Measurements from ENCODE around the gene GJA3.
A peak's percentile ranks its signal among the peaks of the same experiment; 100 is the strongest.

GJA3 gene

DNA sequence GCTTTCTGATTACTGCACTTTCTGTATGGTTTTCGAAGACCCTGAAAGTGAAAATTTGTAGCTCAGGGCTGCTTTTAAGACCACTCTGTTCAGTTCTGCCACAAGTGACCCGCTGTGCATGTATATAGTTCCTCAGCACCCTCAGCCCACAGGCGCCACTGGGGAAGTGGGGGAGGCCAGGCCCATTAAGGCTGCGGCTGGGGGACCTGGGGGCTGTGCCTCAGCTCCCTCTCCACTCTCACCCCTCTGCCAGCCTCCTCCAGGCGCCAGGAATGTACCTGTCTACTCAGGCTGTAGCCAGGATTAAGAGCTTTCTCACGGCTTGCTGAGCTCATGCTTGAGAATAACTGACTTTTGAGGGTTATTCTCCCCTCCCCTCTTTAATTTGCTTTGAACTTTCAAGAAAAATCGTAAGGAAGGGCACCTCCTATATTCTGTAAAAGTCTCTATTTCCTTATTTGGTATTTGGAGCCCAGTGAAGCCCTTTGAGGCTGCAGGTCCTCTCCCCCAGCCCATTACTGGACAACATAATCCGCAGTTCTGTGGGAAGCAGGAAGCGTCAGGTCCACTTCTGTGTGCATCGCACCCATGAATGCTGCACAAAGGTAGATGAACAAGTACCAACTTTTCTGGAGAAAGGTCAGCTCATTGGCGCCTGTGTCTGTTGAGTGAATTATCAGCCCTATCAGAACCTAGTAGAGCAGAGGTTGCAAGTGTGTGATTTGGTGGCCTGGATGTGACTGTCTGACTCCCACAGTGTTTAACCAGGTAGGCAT lies 29.6 kb downstream of the GJA3 start:
- DNase-seq (ENCODE audit: low read depth) = no peak
- no peak overlapping the region for H3K4me3 ChIP-seq (ENCODE audit: low read depth, low read length)

- no peak for DNase-seq (ENCODE audit: low read depth)
- no peak overlapping the region for H3K4me3 ChIP-seq (ENCODE audit: low read depth, low read length)
These were observed 30.2 kb downstream of the GJA3 start for GRCh38 chr13:20130652-20131051.

DNA sequence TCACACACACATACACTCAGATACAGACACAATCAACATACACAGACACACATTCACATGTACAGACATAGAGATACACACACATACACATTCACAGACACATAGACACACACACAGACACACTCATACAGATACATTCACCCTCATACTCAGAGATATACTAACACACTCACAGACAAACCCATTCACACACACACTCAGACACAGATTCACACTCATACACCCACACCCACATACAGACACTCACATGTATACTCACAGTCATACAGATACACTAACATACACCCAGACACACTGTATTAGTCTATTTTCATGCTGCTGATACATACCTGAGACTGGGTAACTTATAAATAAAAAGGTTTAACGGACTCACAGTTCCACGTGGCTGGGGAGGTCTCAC lies 30.8 kb downstream of the GJA3 start:
- no peak overlapping the region for H3K4me3 ChIP-seq (ENCODE audit: low read depth, low read length)
- no peak for DNase-seq (ENCODE audit: low read depth)

GRCh38 chr13:20129076-20129475 lies 31.8 kb downstream of the GJA3 start:
- no peak for DNase-seq (ENCODE audit: low read depth)
- H3K4me3 ChIP-seq (ENCODE audit: low read depth, low read length) = no peak overlapping the region

DNA sequence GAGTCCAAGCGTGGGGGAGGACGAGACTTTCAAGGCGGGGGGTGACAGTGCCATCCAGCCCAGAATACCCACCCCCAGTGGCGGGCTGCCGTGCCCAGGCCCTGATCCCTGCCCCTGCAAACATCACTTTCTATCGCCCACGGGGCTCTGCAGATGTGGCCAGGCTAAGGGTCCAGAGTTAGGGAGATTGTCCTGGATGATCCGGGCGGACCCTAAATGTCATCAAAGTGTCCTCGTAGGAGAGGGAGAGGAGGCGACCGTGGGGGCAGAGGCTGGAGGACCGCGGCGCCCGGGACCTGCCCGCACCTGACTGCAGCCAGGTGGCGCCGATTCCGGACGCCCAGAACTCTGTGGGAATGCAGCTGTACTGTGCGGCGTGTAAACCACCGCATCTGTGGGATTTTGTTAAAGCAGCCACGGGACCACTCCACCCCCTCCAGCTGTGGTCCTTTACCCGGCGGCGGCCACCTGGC lies 32.4 kb downstream of the GJA3 start:
- no peak for DNase-seq (ENCODE audit: low read depth)
- H3K4me3 ChIP-seq (ENCODE audit: low read depth, low read length) = peak overlapping the region; percentile 44

GRCh38 chr13:20127562-20128458 lies 33.0 kb downstream of the GJA3 start:
- no peak for DNase-seq (ENCODE audit: low read depth)
- peak overlapping the region; percentile 44 for H3K4me3 ChIP-seq (ENCODE audit: low read depth, low read length)

DNA sequence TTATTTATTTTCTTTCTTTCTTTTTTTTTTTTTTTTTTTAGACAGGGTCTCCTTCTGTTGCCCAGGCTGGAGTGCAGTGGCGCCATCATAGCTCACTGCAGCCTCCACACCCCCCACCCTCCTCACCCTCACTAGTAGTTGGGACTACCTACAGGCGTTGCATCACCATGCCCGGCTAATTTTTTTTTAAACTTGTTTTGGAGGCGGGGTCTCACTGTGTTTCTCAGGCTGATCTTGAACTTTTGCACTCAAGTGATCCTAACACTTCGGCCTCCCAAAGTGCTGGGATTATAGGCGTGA lies 33.6 kb downstream of the GJA3 start:
- H3K4me3 ChIP-seq (ENCODE audit: low read depth, low read length) = peak overlapping the region; percentile 44
- no peak for DNase-seq (ENCODE audit: low read depth)

- no peak for DNase-seq (ENCODE audit: low read depth)
- H3K4me3 ChIP-seq (ENCODE audit: low read depth, low read length) = no peak overlapping the region
These were observed 34.2 kb downstream of the GJA3 start for GRCh38 chr13:20126541-20127261.

GRCh38 chr13:20125783-20126165 lies 35.1 kb downstream of the GJA3 start:
- H3K4me3 ChIP-seq (ENCODE audit: low read depth, low read length) = no peak overlapping the region
- DNase-seq (ENCODE audit: low read depth) = no peak

GRCh38 chr13:20125129-20125782 lies 35.6 kb downstream of the GJA3 start:
- no peak overlapping the region for H3K4me3 ChIP-seq (ENCODE audit: low read depth, low read length)
- DNase-seq (ENCODE audit: low read depth) = no peak

DNA sequence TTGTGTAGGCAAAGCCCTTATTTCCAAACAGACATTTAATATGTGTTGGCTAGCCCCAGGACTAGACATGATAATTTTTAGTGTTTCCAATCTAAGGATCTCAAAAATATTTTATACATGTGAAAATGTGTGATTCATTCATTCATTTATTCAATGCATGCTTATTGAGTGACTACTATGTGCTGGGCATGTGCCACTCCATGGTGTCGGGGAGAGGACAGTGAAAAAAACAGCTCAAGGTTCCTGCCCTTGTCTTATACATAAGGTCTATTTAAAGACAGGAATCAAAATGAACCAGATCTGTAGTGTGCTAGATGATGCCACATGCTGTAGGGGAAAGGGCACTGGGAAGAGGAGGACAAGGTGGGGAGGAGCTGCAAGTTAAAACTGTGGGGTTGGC lies 36.5 kb downstream of the GJA3 start:
- DNase-seq (ENCODE audit: low read depth) = no peak
- H3K4me3 ChIP-seq (ENCODE audit: low read depth, low read length) = no peak overlapping the region

DNA sequence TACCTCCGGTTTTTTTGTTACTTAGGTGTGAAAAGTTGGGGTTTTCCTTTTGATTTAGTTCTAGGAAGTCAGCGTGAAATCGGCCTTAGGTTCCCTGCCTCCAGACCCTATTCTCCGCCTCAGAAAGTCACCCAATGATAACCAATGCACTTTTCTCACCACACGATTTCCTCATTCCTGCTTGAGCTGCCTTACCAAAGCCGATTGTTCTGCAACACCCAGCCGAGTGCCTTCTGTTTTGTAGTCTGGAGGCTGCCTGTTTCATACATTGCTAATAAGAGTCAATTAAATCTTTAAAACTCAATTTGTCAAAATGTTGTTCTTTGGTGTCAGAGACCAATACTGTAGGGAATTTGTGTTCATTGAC lies 39.7 kb downstream of the GJA3 start:
- H3K4me3 ChIP-seq (ENCODE audit: low read depth, low read length) = peak overlapping the region; percentile 35
- DNase-seq (ENCODE audit: low read depth) = no peak

GRCh38 chr13:20119960-20120359 lies 40.9 kb downstream of the GJA3 start:
- no peak for DNase-seq (ENCODE audit: low read depth)
- peak overlapping the region; percentile 35 for H3K4me3 ChIP-seq (ENCODE audit: low read depth, low read length)

DNA sequence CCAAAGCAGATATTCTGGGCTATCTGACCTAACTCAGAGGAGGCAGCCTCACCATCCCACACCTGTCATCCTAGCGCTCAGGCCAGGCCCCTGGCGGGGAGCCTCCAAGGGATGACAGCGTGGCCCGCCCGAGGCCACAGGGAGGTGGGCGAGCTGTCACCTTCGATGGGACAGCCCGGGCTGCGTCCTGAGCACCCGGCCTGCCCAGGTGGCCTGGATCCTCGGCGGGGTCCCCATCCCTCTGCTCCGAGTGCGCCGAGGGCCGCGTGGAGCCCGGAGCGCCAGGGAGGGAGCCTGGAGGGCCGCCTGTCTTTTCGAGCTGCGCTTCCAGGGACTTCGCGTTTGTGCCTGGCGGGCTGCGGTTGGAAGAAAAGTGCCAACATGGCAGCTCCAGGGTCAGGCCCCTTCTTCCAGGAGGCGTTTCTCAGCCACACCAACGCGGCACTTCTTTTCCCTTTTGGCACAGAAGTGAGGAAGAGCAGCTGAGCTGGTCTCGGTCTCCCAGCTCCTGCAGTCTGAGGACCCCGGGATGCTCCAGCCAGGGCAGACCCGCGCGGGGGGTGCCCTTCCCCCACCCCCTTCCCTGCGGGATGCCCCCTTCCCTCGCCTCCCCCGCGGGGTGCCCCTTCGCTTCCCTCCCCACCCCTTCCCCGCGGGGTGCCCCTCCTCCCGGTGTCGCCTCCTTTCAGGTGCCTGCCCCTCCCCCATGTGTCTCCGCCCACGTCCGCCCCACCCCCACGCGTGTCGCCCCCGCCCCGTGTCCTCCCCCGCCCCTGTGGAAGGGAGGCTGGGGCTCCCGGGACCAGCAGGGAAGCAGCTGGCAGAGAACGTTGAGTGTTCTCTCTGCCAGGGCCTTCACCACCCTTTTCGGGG lies 42.3 kb downstream of the GJA3 start:
- no peak for DNase-seq (ENCODE audit: low read depth)
- H3K4me3 ChIP-seq (ENCODE audit: low read depth, low read length) = peak overlapping the region; percentile 46

- no peak overlapping the region for H3K4me3 ChIP-seq (ENCODE audit: low read depth, low read length)
- DNase-seq (ENCODE audit: low read depth) = no peak
These were observed 44.6 kb downstream of the GJA3 start for GRCh38 chr13:20116213-20116612.

DNA sequence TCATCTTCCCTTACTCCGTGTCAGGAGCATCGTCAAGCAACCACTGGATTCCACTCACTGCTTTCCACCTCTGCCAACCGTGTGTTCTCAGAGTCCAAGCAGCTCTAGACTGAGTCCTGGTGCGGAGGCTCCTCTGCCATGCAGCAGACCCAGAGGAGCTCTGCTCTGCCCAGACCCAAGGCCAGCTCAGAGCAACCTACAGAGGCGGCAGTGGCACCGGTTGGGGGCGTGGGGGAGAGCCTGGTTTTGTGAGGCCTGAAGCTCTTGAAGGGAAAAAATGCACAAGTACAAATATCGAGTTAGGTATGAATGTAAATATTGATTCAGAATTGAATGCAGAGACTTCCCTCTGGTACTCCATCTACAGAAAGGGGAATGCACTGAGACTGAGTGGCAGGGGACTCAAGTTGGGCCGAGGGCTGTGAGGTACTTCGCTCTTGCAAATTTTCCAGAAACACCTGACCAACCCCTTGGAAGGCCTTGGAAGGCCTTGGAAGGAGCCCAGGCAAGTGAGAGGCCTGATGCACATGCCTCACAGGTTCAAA lies 46.7 kb downstream of the GJA3 start:
- H3K4me3 ChIP-seq (ENCODE audit: low read depth, low read length) = no peak overlapping the region
- no peak for DNase-seq (ENCODE audit: low read depth)

- H3K4me3 ChIP-seq (ENCODE audit: low read depth, low read length) = no peak overlapping the region
- no peak for DNase-seq (ENCODE audit: low read depth)
These were observed 51.8 kb downstream of the GJA3 start for GRCh38 chr13:20109037-20109436.

DNA sequence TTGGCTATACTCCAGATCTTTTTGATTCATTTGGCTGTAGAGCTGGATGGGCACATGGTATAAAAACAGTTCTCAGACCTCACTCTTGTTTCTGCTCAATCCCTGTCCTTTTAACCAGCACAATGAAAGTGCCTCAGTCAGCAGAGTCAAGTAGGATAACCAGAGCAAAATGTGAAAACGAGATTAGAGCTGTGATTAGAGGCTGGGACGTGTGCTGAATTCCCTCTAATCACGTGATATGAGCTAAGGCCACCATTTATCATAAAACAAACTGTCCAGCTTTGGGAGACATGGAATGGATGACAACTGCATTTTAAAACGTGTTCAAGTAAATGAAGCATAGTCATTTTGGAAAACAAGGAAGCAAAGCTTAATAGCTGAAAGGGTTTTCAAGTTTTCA lies 54.1 kb downstream of the GJA3 start:
- no peak for DNase-seq (ENCODE audit: low read depth)
- H3K4me3 ChIP-seq (ENCODE audit: low read depth, low read length) = no peak overlapping the region
